Lung (tissue), 12 donors: ENCODE results near the gene TEFM. TPM values are rescaled to one million over a fixed set of nuclear protein-coding genes. Genes with fewer than 3 reads are reported as not detected.

Experiments used
- ATAC-seq: fragments of 200-7000 bp; cut with Tn5 transposase; one replicate; pipeline ENCODE4 v1.9.1; 2020; ENCODE audit warnings: moderate number of reproducible peaks; ENCODE audit not compliant: insufficient read depth, low FRiP score
- DNase-seq, 3 donors: peaks; one replicate each; pipeline ENCODE4 v3.0.0-alpha.2; 2013 to 2017
- H3K27ac ChIP-seq, 2 donors: one replicate each; pipeline ENCODE4 v1.5.1; 2013; ENCODE audit warnings: mild to moderate bottlenecking in 2 of 2, moderate library complexity in 2 of 2, control low read depth in 1 of 2, inconsistent platforms in 1 of 2, low read depth in 1 of 2, low read length in 1 of 2
- H3K27me3 ChIP-seq, 3 donors: one replicate each; pipeline ENCODE4 v1.5.1; 2013; ENCODE audit warnings: low read length in 2 of 3; ENCODE audit not compliant: control insufficient read depth in 3 of 3, insufficient read depth in 3 of 3
- H3K36me3 ChIP-seq, 4 donors: one replicate each; pipeline ENCODE4 v1.5.1; 2013; ENCODE audit warnings: low read length in 4 of 4, mild to moderate bottlenecking in 1 of 4, moderate library complexity in 1 of 4; ENCODE audit not compliant: control insufficient read depth in 4 of 4, insufficient read depth in 4 of 4
- H3K4me1 ChIP-seq, 5 donors: one replicate each; pipeline ENCODE4 v1.5.1; 2013; ENCODE audit warnings: low read length in 5 of 5, mild to moderate bottlenecking in 2 of 5, moderate library complexity in 1 of 5; ENCODE audit not compliant: control insufficient read depth in 5 of 5, insufficient read depth in 5 of 5
- H3K4me3 ChIP-seq: one replicate; pipeline ENCODE4 v1.5.1; 2013; ENCODE audit warnings: mild to moderate bottlenecking, control low read depth, moderate library complexity
- H3K9ac ChIP-seq, 2 donors: one replicate each; pipeline ENCODE4 v1.5.1; 2013; ENCODE audit warnings: low read length in 2 of 2, control low read depth in 1 of 2; ENCODE audit not compliant: insufficient read depth in 1 of 2
- H3K9me3 ChIP-seq, 4 donors: one replicate each; pipeline ENCODE4 v1.5.1; 2013; ENCODE audit warnings: low read length in 3 of 4, mild to moderate bottlenecking in 1 of 4, moderate library complexity in 1 of 4; ENCODE audit not compliant: control insufficient read depth in 4 of 4, insufficient read depth in 3 of 4
- WGBS, 2 donors: extraction: QIAGEN DNeasy Blood & Tissue Kit; methylation state at CpG; one replicate each; pipeline ENCODE4 v1.1.7; 2013; 5-methylcytosine and 5-hydroxymethylcytosine counted together
- polyA plus RNA-seq, 2 donors: library from polyadenylated mRNA; stranded (reverse); fragments of 200-250 nt; gene quantifications; one replicate each; pipeline ENCODE4 v1.2.1, GENCODE V29; 2013
- total RNA-seq, 2 donors: library from RNA; depleted of rRNA in 1 of 2; stranded (reverse); fragments of >200 nt in 1 of 2; gene quantifications; one replicate each; pipeline ENCODE4 v1.2.1, GENCODE V29; 2014 to 2021
- TF ChIP-seq, protein P1 (sequence below): IDR thresholded peaks from 2 replicates; pipeline ENCODE4 v1.5.1; 2012; ENCODE audit warnings: mild to moderate bottlenecking; ENCODE audit errors: control extremely low read depth, extremely low read depth
- donor health status: control.
- donor health status: control.
- donor health status: Bipolar disorder and iron deficiency.
- donor health status: healthy.
- donor health status: DM: yes; HTN: yes; CAD: no.

The TEFM gene
- total and polyA plus RNA-seq, 4 donors = 7.6 to 14.0 (median 11.3) TPM

DNA sequence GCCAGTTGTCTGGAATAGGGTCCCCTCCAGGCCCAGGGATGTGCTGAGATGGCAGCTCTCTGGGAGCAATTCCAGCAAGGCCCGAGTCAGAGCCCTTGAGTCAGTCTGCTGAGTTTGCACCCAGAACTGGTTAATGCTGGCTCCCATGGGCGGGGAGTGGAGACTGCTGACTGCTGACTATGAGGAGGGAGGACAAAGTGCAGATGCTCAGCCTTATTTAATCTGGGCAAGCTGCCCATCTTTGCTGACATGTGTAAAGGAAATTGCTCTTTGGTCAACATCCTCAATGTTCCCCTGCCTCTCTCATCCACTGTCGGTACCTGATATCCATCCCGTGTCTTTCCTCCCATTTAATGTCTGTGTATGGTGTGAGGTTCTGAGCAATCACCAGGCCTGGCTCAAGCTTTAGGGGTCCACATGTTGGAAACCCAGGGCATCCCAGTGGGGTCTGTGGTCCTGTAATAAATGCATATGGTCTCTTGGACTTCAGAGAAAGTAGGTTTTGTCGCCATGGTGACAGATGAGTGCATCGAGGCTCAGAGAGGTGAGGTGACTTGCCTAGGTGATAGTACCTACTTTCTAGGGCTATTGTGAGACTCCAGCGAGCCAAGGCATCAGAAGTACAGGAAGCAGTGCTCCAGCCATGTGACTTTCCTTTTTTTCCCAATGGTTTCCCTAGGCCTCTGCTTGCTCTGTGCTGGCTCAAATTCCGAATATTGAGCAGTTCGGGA lies 44.8 kb upstream of the TEFM start:
- DNase-seq (peak; percentile 60 to 91 (median 79)), ATAC-seq (peak; percentile 53)
- no peak overlapping the region for H3K27ac ChIP-seq
- WGBS, 2 donors = 57 to 59% methylated on average over 9 of the region's 9 CpGs
- TF ChIP-seq, protein P1, sequence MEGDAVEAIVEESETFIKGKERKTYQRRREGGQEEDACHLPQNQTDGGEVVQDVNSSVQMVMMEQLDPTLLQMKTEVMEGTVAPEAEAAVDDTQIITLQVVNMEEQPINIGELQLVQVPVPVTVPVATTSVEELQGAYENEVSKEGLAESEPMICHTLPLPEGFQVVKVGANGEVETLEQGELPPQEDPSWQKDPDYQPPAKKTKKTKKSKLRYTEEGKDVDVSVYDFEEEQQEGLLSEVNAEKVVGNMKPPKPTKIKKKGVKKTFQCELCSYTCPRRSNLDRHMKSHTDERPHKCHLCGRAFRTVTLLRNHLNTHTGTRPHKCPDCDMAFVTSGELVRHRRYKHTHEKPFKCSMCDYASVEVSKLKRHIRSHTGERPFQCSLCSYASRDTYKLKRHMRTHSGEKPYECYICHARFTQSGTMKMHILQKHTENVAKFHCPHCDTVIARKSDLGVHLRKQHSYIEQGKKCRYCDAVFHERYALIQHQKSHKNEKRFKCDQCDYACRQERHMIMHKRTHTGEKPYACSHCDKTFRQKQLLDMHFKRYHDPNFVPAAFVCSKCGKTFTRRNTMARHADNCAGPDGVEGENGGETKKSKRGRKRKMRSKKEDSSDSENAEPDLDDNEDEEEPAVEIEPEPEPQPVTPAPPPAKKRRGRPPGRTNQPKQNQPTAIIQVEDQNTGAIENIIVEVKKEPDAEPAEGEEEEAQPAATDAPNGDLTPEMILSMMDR = no peak
- H3K4me1 ChIP-seq = peaks cover 0 to 4% (median 0%) of the 10 kb centered on the region in 5 donors
- H3K9me3 ChIP-seq = no peaks in the 10 kb centered on the region
- H3K36me3 ChIP-seq = peaks cover 0 to 2% (median 0%) of the 10 kb centered on the region in 4 donors
- H3K9ac ChIP-seq = no peak overlapping the region
- no peaks in the 10 kb centered on the region for H3K27me3 ChIP-seq
- no peak overlapping the region for H3K4me3 ChIP-seq

DNA sequence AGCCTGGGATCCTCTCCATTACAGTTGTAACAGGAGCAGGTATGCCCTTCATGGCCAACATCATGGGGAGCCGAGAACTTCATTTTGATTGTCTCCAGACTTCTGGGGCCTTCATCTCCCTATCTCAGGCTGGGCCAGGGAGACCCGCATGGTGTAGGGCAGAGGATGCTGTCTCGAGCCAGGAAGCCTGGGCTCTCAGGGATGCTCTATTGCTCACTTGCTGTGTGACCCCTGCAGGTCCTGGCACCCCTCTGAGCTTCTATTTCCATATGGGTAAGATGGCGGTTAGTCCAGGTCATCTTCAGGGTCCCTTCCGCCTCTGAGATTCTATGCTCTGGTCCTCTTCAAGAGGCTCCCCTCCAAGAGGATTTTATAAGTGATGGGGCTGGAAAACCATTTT lies 44.2 kb upstream of the TEFM start:
- H3K36me3 ChIP-seq = peaks cover 0 to 4% (median 0%) of the 10 kb centered on the region in 4 donors
- ATAC-seq (no peak), DNase-seq (no peak)
- no peaks in the 10 kb centered on the region for H3K27me3 ChIP-seq
- TF ChIP-seq, protein P1 = no peak
- H3K9me3 ChIP-seq = no peaks in the 10 kb centered on the region
- H3K4me1 ChIP-seq = peaks cover 0 to 4% (median 0%) of the 10 kb centered on the region in 5 donors
- H3K4me3 ChIP-seq = no peak overlapping the region
- no peak overlapping the region for H3K9ac ChIP-seq
- WGBS, 2 donors = 93 to 97% methylated on average over 5 of the region's 5 CpGs
- no peak overlapping the region for H3K27ac ChIP-seq

DNA sequence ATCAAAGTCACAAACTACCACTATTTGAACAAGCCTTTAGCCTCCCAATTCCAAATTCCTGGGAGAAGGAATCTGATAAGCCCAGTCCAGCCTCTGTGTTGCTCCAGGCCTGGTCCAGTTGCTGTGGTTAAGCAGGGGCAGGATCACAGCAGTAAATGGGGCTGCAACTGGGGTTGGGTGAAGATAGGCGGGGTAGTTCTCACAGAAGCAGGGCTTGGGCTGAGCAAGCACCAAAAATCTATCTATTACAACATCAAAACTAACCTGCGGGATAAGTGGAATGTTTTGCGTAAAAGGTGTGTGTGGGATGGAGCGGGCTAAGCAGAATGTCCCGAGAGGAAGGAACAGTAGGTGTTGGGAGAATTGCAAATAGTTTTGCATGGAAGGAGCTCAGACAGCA lies 41.8 kb upstream of the TEFM start:
- Histone ChIP-seq H3K36me3 (peaks cover 0 to 5% (median 0%) of the 10 kb centered on the region in 4 donors), H3K4me1 (peaks cover 0 to 4% (median 0%) of the 10 kb centered on the region in 5 donors), H3K9me3 (no peaks in the 10 kb centered on the region), H3K27ac (no peak overlapping the region), H3K27me3 (no peaks in the 10 kb centered on the region), H3K4me3 (no peak overlapping the region), H3K9ac (no peak overlapping the region)
- TF ChIP-seq, protein P1 = no peak
- WGBS, 2 donors = 88 to 90% methylated on average over 5 of the region's 5 CpGs
- ATAC-seq (no peak), DNase-seq (no peak)
